Stomach (tissue), 4 donors: ENCODE results near the gene ASXL2.

Experiments
- POLR2A ChIP-seq, 4 donors: fragments of 450-650 bp; IDR thresholded peaks; one replicate each; pipeline ENCODE4 v1.6.1; 2016; ENCODE audit warnings: antibody characterized with exemption in 4 of 4, control low read depth in 2 of 4, mild to moderate bottlenecking in 1 of 4, moderate library complexity in 1 of 4
- TF ChIP-seq, protein P1 (sequence below), 7 experiments: fragments of 450-650 bp in 4 of 7; fragments of 200-600 bp in 3 of 7; sonication (generic) in 3 of 7; IDR thresholded peaks; one replicate each; pipeline ENCODE4 v1.5.1; 2016 to 2019; ENCODE audit warnings: antibody characterized with exemption in 7 of 7, control low read depth in 2 of 7, mild to moderate bottlenecking in 1 of 7

DNA sequence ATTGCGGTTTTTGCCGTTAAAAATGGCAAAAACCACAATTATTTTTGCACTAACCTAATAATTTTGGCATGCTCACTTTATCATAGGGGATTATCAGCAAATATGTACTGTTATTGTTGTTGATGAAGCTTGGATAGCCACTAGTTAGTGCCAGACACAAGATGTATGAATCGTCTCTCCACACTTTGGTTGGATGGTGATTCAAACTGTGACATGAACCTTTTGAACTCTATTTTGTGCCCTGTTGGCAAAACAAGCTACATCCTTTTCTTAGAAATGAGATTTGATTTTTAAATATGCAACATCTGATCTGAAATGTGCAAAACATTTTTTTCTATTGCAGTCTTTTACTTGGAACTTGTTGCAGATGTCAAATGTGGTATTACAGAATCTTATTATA lies 156.1 kb downstream of the ASXL2 start:
- TF ChIP-seq, protein P1, sequence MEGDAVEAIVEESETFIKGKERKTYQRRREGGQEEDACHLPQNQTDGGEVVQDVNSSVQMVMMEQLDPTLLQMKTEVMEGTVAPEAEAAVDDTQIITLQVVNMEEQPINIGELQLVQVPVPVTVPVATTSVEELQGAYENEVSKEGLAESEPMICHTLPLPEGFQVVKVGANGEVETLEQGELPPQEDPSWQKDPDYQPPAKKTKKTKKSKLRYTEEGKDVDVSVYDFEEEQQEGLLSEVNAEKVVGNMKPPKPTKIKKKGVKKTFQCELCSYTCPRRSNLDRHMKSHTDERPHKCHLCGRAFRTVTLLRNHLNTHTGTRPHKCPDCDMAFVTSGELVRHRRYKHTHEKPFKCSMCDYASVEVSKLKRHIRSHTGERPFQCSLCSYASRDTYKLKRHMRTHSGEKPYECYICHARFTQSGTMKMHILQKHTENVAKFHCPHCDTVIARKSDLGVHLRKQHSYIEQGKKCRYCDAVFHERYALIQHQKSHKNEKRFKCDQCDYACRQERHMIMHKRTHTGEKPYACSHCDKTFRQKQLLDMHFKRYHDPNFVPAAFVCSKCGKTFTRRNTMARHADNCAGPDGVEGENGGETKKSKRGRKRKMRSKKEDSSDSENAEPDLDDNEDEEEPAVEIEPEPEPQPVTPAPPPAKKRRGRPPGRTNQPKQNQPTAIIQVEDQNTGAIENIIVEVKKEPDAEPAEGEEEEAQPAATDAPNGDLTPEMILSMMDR (IDR thresholded peaks at IDR 0.05), result no peak
- TF ChIP-seq POLR2A (IDR thresholded peaks at IDR 0.05), result no peak
